Esophagus squamous epithelium (tissue), 4 donors: ENCODE data around the gene HNRNPA3.

Experiments
- CTCF ChIP-seq, 6 experiments: fragments of 450-650 bp in 4 of 6; fragments of 200-600 bp in 2 of 6; sonication (generic) in 2 of 6; IDR thresholded peaks; one replicate each; pipeline ENCODE4 v1.5.1; 2016 to 2019; ENCODE audit warnings: antibody characterized with exemption in 6 of 6, mild to moderate bottlenecking in 4 of 6, moderate library complexity in 4 of 6
- POLR2A ChIP-seq, 4 donors: fragments of 450-650 bp; IDR thresholded peaks; one replicate each; pipeline ENCODE4 v1.6.1; 2017; ENCODE audit warnings: antibody characterized with exemption in 4 of 4, mild to moderate bottlenecking in 4 of 4, moderate library complexity in 3 of 4

GRCh38 chr2:177192788-177193187 lies 19.8 kb upstream of the HNRNPA3 start:
- TF ChIP-seq POLR2A (IDR thresholded peaks at IDR 0.05) (no peak), CTCF (IDR thresholded peaks at IDR 0.05) (no peak)
